GM19351 (cell line): ENCODE data around the gene CREBRF.
"Not testable (repeated sequence)": the region's sequence is repeated elsewhere in the genome, so short reads cannot be mapped to it uniquely, and the experiment has no call there.

Experiments
- ATAC-seq: cut with Tn5 transposase; IDR thresholded peaks from one replicate; pipeline ENCODE4 v1.9.1; 2021; ENCODE audit warnings: mild to moderate bottlenecking, moderate library complexity; ENCODE audit not compliant: unreplicated experiment

Gene CREBRF

GRCh38 chr5:173148354-173148753 is 92.2 kb downstream of the CREBRF start:
- no peak for ATAC-seq

GRCh38 chr5:173152547-173152946 is 96.4 kb downstream of the CREBRF start:
- no peak for ATAC-seq

GRCh38 chr5:173153842-173154241 is 97.7 kb downstream of the CREBRF start:
- ATAC-seq = no peak

- not testable (repeated sequence) for ATAC-seq
Measured at GRCh38 chr5:173154619-173155018, 98.5 kb downstream of the CREBRF start.

GRCh38 chr5:173155912-173156311 is 99.8 kb downstream of the CREBRF start:
- ATAC-seq = no peak

- ATAC-seq = no peak
Measured at GRCh38 chr5:173158366-173158765, 102.2 kb downstream of the CREBRF start.

- ATAC-seq = no peak
Measured at GRCh38 chr5:173159256-173159655, 103.1 kb downstream of the CREBRF start.

- ATAC-seq = no peak
Measured at GRCh38 chr5:173161148-173161547, 105.0 kb downstream of the CREBRF start.

- ATAC-seq = no peak
Measured at GRCh38 chr5:173163219-173163618, 107.1 kb downstream of the CREBRF start.

- ATAC-seq = no peak
Measured at GRCh38 chr5:173165177-173166016, 109.2 kb downstream of the CREBRF start.

- ATAC-seq = no peak
Measured at GRCh38 chr5:173172166-173172565, 116.0 kb downstream of the CREBRF start.

- ATAC-seq = no peak
Measured at GRCh38 chr5:173175523-173175922, 119.4 kb downstream of the CREBRF start.

- no peak for ATAC-seq
Measured at GRCh38 chr5:173178369-173178910, 122.3 kb downstream of the CREBRF start.

- no peak for ATAC-seq
Measured at GRCh38 chr5:173180331-173180730, 124.2 kb downstream of the CREBRF start.

GRCh38 chr5:173187054-173187743 is 131.0 kb downstream of the CREBRF start:
- ATAC-seq = no peak

GRCh38 chr5:173188280-173188679 is 132.1 kb downstream of the CREBRF start:
- ATAC-seq = no peak
